Measurements from ENCODE around the gene PTPRG. TPM values are rescaled to one million over a fixed set of nuclear protein-coding genes. Genes with fewer than 3 reads are reported as not detected.

Gene PTPRG
- total and polyA plus RNA-seq, 2 experiments from 2014 or later: 24.4 to 131 TPM

- no peak overlapping the region for H2AFZ ChIP-seq
- H3F3A ChIP-seq (replicated peaks; ENCODE audit: low read depth): no peaks in the 10 kb centered on the region
- ATAC-seq: no peak
- no peaks in the 10 kb centered on the region for H3K36me3 ChIP-seq (ENCODE audit: insufficient read depth)
- H3K9me3 Mint-ChIP-seq: peaks cover 7% of the 10 kb centered on the region; the same call in 1 of the 3 replicates
- H3K4me1 Mint-ChIP-seq: peaks cover 31% of the 10 kb centered on the region
- H3K4me1 ChIP-seq (ENCODE audit: insufficient read depth): peaks cover 25% of the 10 kb centered on the region
- H3K79me2 ChIP-seq (replicated peaks; ENCODE audit: insufficient read depth): no peaks in the 10 kb centered on the region
- TF ChIP-seq EZH2 (IDR thresholded peaks at IDR 0.05; ENCODE audit: low read depth, unreplicated experiment) (no peak), JUNB (IDR thresholded peaks at IDR 0.05; ENCODE audit: unreplicated experiment) (no peak), CTCF (conservative IDR thresholded peaks at IDR 0.05; ENCODE audit: low read depth in 2 of 2) (no peak), ETS1 (IDR thresholded peaks at IDR 0.05) (no peak), ZNF114 (CRISPR knock-in tag; IDR thresholded peaks at IDR 0.05) (no peak), REST (IDR thresholded peaks at IDR 0.05; ENCODE audit: unreplicated experiment) (no peak), CREB1 (CRISPR knock-in tag; IDR thresholded peaks at IDR 0.05; ENCODE audit: low read depth) (no peak), STAT1 (IDR thresholded peaks at IDR 0.05; ENCODE audit: unreplicated experiment) (no peak)
- no peak overlapping the region for H3K27ac Mint-ChIP-seq
- no peak for DNase-seq (ENCODE audit: low spot score)
- no peak overlapping the region for H3K27ac ChIP-seq (ENCODE audit: low read depth)
- H3K4me2 ChIP-seq: no peak overlapping the region
- H3K27me3 ChIP-seq (ENCODE audit: insufficient read depth): no peaks in the 10 kb centered on the region
- H3K36me3 Mint-ChIP-seq (ENCODE audit: low read depth): peaks cover 37% of the 10 kb centered on the region
- peaks cover 2% of the 10 kb centered on the region for H3K27me3 Mint-ChIP-seq (ENCODE audit: insufficient read depth, low read depth, poor library complexity)
- no peaks in the 10 kb centered on the region for H4K20me1 ChIP-seq (replicated peaks; ENCODE audit: insufficient read depth)
- no peaks in the 10 kb centered on the region for H3K9me2 ChIP-seq (ENCODE audit: insufficient read depth)
- no peak overlapping the region for H3K4me3 ChIP-seq
- H3K4me3 Mint-ChIP-seq: no peak overlapping the region
Observed at GRCh38 chr3:62168356-62168755, 607.0 kb downstream of the PTPRG start.

Data from GM23338 (cell line).